Ectodermal cell (in vitro differentiated cells): ENCODE measurements around the gene TEKT3.

ENCODE experiments used
- H3K27ac ChIP-seq: 2 replicates; pipeline ENCODE4 v1.7.0; 2013; ENCODE audit warnings: mild to moderate bottlenecking, low read depth, low read length; ENCODE audit not compliant: insufficient read depth, poor library complexity, severe bottlenecking
- H3K27me3 ChIP-seq: 2 replicates; pipeline ENCODE4 v1.7.0; 2013; ENCODE audit warnings: mild to moderate bottlenecking, low read length; ENCODE audit not compliant: insufficient read depth, control insufficient read depth, poor library complexity, severe bottlenecking
- H3K36me3 ChIP-seq: one replicate; pipeline ENCODE4 v1.7.0; 2013; ENCODE audit warnings: low read length; ENCODE audit not compliant: control insufficient read depth, insufficient read depth
- H3K4me1 ChIP-seq: one replicate; pipeline ENCODE4 v1.7.0; 2013; ENCODE audit warnings: low read length; ENCODE audit not compliant: control insufficient read depth, insufficient read depth
- H3K4me3 ChIP-seq: 2 replicates; pipeline ENCODE4 v1.7.0; 2013; ENCODE audit warnings: low read depth, low read length, control low read depth; ENCODE audit not compliant: insufficient read depth
- H3K9me3 ChIP-seq: 2 replicates; pipeline ENCODE4 v1.7.0; 2013; ENCODE audit warnings: mild to moderate bottlenecking, low read length, moderate library complexity; ENCODE audit not compliant: control insufficient read depth
- WGBS, 2 experiments: methylation state at CpG; one replicate each; pipeline ENCODE4 v1.1.7; 2013; ENCODE audit warnings: missing lambda C conversion rate in 2 of 2; 5-methylcytosine and 5-hydroxymethylcytosine counted together

Gene TEKT3

DNA sequence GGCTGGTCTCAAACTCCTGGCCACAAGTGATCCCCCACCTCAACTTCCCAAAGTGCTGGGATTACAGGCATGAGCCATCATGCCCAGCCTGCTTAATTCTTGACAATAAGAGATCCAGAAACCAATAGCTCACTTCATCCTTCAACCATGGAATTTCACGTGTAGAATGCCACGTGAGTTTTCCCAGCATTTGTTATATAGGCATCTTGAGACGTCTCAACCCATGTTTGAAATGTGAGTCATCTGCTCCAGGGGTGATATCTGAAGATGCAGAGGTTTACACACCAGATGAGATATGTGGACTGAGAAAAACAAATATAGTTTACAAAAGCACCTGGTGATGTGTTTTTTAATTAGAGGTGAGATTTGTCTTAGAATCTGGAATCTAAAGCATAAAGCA is 7.1 kb downstream of the TEKT3 start:
- 99% methylated on average over 3 of the region's 3 CpGs for WGBS, 2 experiments
- no peak overlapping the region for H3K27ac ChIP-seq

DNA sequence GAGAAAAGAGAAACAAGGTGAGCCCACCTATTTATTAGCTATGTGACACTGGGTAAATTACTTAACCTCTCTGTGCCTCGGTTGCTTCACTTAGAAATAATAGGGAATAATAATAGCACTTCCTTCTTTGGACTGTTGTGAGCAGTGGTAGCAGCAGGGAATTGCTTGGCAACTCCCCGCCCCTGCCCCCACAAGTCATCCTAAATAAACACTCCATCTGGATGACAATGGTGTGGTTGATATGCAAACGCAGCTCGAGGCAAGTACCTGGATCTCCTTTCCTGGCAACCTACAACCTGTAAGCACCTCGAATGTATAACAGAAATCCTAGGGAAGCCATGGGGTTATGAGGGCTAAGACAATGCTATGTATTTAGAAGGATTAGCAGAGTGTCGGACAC is 9.1 kb downstream of the TEKT3 start:
- Histone ChIP-seq H3K4me3 (no peak overlapping the region), H3K27me3 (no peaks in the 10 kb centered on the region), H3K9me3 (no peaks in the 10 kb centered on the region), H3K4me1 (no peaks in the 10 kb centered on the region), H3K27ac (no peak overlapping the region), H3K36me3 (no peaks in the 10 kb centered on the region)
- 6% methylated on average over 5 to 6 of the region's 6 CpGs for WGBS, 2 experiments

More for the DNA sequence above, 7.1 kb downstream of the TEKT3 start:
- no peaks in the 10 kb centered on the region for H3K36me3 ChIP-seq
- no peaks in the 10 kb centered on the region for H3K27me3 ChIP-seq
- no peak overlapping the region for H3K4me3 ChIP-seq
- no peaks in the 10 kb centered on the region for H3K4me1 ChIP-seq
- H3K9me3 ChIP-seq: no peaks in the 10 kb centered on the region

DNA sequence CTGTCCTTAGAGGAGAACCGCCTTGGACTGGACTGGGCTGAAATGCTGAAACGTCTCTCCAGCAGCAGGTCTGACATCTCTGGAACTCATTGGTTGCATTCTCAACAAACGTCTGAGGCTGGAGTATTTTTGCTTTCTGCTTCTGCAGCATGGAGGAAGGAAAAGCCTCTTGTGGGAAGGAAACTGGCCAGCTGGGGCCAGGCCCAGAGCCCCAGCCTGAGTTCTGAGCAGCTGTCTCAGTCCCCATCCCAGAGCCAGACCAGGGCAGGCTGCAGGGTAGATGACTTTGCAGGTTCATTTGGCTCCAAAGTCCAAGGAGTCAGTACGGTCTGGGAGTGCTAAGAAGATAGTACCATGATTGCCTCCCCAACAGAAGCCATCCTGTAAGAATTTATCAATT is 18.3 kb downstream of the TEKT3 start:
- no peak overlapping the region for H3K4me3 ChIP-seq
- WGBS, 2 experiments: 86 to 89% methylated on average over 4 of the region's 4 CpGs
- no peaks in the 10 kb centered on the region for H3K4me1 ChIP-seq
- H3K36me3 ChIP-seq: no peaks in the 10 kb centered on the region
- no peaks in the 10 kb centered on the region for H3K9me3 ChIP-seq
- H3K27me3 ChIP-seq: no peaks in the 10 kb centered on the region
- H3K27ac ChIP-seq: no peak overlapping the region

DNA sequence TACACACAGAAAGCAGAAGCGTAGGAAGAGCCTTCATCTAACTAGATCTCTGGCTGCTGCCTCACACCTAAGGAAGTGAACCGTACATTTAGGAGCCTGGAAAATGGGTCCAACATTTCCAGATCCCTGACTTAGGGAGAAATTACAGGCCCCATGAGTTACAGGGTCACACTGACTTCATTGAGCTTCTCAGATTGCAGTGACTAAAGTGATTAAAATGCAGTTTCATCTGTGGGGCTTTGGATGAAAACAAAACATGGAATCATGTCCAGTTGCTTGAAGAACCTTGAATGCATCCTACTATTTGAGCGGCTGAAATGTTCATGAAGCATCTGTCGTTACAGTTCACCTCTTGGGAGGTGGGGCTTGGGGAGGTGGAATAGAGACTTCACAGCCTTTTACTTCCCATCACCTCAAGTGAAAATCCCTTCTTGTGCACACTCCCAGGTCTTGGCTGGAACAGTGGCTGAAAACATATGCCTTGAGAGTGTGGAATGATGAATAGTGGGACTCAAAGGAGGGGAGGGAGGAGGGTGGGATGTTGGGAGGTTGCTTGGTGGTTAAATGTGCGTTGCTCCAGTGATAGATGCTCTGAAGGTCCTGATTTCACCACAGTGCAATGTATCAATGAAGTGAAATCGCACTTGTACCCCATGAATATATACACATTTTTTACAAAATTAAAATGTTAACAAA is 19.7 kb downstream of the TEKT3 start:
- WGBS, 2 experiments: 84 to 94% methylated on average over 5 to 6 of the region's 6 CpGs
- H3K27ac ChIP-seq: no peak overlapping the region
- H3K4me3 ChIP-seq: no peak overlapping the region

DNA sequence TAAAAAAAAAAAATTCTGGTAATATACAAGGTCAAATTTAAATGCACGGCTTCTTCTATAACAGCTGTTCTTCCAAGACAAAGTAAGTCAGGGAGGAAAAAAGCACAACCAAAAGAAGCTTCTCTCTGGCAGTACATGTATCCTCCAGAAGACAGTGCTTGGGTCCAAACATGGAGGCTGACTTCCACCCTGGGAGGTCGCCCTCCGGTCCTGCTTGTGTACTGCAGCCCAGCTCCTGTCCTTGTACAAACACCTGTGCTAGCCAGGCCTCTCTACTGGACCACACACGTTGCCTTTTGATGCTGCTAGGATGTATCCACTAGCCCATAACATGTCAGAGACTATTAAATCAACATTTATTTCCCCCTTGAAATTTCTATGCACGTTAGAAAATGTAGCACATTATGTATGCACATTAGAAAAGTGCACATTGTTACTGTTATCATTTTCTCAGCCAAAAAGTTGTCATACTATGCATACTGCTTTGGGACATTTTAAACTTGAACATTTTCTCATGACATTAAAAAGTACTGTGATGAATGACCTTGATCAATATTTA is 21.9 kb downstream of the TEKT3 start:
- Histone ChIP-seq H3K9me3 (no peaks in the 10 kb centered on the region), H3K36me3 (no peaks in the 10 kb centered on the region), H3K4me3 (no peak overlapping the region), H3K4me1 (no peaks in the 10 kb centered on the region), H3K27me3 (no peaks in the 10 kb centered on the region), H3K27ac (no peak overlapping the region)
- 90 to 91% methylated on average over 5 of the region's 5 CpGs for WGBS, 2 experiments

More for the DNA sequence above, 19.7 kb downstream of the TEKT3 start:
- no peaks in the 10 kb centered on the region for H3K4me1 ChIP-seq
- no peaks in the 10 kb centered on the region for H3K36me3 ChIP-seq
- no peaks in the 10 kb centered on the region for H3K9me3 ChIP-seq
- H3K27me3 ChIP-seq: no peaks in the 10 kb centered on the region

DNA sequence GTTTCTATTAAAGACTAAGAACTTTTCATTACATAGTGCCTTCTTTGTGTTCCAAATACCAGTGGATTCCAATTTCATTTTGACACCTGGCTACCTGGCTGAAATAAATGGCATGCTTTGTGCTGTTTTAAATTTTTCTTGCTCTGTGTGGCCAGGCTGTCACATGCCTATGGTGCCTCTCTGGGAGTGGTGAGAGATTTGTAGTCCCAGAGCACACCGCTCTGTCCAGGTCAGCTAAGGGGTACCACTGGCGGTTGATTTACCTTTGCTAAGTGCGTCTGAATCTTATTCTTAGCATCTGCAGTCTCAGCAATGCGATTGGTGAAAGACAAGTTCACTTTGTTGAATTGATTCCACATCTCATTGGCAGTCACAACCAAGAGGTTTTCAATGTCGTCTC is 29.4 kb downstream of the TEKT3 start:
- H3K27me3 ChIP-seq: no peaks in the 10 kb centered on the region
- no peaks in the 10 kb centered on the region for H3K4me1 ChIP-seq
- H3K4me3 ChIP-seq: no peak overlapping the region
- no peaks in the 10 kb centered on the region for H3K36me3 ChIP-seq
- no peak overlapping the region for H3K27ac ChIP-seq
- no peaks in the 10 kb centered on the region for H3K9me3 ChIP-seq
- WGBS, 2 experiments: 91 to 96% methylated on average over 5 of the region's 5 CpGs

DNA sequence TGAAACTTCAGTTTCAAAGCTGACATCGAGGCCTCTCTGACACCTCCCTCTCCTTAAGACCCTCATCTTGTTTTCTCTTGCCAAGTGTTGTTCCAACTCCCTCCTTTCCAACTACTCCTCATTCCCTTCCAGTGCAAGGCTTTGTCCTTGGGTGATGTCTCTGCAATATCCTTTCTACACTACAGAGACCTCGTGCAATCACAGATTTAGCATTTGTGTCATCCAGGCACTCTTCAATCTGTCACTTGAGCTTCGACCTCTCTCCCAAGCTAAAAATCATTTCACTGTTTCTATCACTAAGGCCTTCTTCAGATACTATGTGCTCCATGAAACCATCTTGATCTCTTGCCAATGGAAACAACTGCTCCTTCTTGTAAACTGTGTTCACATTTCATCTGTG is 31.6 kb downstream of the TEKT3 start:
- Histone ChIP-seq H3K4me1 (no peaks in the 10 kb centered on the region), H3K4me3 (no peak overlapping the region), H3K36me3 (no peaks in the 10 kb centered on the region), H3K9me3 (no peaks in the 10 kb centered on the region), H3K27ac (no peak overlapping the region), H3K27me3 (no peaks in the 10 kb centered on the region)
- 90 to 95% methylated on average over 3 of the region's 3 CpGs for WGBS, 2 experiments

DNA sequence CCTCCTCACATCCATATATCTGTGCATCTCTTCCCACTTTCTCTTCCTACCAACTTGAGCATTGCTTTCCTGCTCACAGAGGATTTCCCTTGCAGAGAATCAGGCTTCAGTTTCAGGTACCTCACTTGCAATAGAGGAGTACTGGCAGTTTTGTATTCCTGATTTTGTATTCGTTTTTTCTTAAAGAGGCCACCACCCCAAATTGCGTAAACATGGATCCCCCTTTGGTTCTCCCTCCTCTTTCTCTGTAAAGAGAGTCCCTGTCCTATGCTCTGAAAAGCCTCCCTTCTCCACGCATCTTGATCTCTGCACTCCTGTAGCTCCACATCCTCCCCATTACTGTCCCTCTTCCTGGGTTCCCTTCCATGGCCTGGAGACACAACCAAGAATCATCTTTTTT is 32.2 kb downstream of the TEKT3 start:
- 90 to 94% methylated on average over 3 of the region's 3 CpGs for WGBS, 2 experiments
- H3K9me3 ChIP-seq: no peaks in the 10 kb centered on the region
- no peak overlapping the region for H3K4me3 ChIP-seq
- no peaks in the 10 kb centered on the region for H3K36me3 ChIP-seq
- H3K27me3 ChIP-seq: no peaks in the 10 kb centered on the region
- H3K27ac ChIP-seq: no peak overlapping the region
- no peaks in the 10 kb centered on the region for H3K4me1 ChIP-seq

DNA sequence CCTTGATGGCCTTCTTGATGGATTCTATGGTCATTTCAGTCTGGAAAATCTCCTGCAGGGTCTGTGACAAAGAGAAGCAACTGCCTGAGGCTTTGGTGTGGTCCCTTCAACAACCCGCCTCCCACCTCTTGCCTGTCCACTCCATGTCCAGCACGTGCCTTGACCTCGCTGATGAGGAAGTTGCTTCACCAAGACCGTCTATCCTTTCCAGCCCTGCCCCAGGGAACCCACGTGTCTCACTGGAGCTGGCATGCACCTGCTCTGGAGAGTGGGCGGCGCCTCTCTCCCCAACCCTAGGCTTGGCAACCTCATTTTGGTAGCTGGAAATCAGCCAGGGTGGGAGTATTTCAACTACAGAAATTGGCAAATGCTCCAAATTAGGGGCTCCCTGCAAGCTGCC is 32.6 kb downstream of the TEKT3 start:
- Histone ChIP-seq H3K4me3 (no peak overlapping the region), H3K27ac (no peak overlapping the region), H3K27me3 (no peaks in the 10 kb centered on the region), H3K9me3 (no peaks in the 10 kb centered on the region), H3K36me3 (no peaks in the 10 kb centered on the region), H3K4me1 (no peaks in the 10 kb centered on the region)
- WGBS, 2 experiments: 92 to 94% methylated on average over 7 of the region's 7 CpGs

DNA sequence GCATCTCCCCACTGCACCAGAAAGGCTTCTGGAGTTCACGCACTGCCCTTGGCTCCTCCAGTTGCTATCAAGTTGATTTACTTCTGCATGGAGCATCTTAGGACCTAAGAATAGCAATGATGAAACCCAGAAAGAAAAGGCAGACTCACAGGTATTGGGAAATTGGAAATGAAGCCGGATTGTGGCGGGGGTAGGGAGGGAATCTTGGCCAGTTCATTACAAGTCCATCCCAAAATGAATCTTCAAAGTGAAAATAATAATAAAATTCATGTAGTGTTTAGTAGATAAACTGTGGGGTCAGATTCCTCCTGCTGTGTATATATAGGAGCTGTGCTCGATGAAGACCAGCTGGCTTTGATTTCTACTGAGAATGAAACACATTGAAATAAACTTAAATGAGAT is 33.7 kb downstream of the TEKT3 start:
- Histone ChIP-seq H3K27me3 (no peaks in the 10 kb centered on the region), H3K4me1 (no peaks in the 10 kb centered on the region), H3K36me3 (no peaks in the 10 kb centered on the region), H3K4me3 (no peak overlapping the region), H3K9me3 (no peaks in the 10 kb centered on the region), H3K27ac (no peak overlapping the region)
- WGBS, 2 experiments: 69 to 78% methylated on average over 4 of the region's 4 CpGs
